GDM1 (cell line): Measurements from ENCODE around the gene THRB.

Experiments
- DNase-seq: peaks from one replicate; lab custom pipeline; 2025; lab: John Stamatoyannopoulos, UW

Gene THRB

GRCh38 chr3:24264011-24264410 lies 230.6 kb downstream of the THRB start:
- DNase-seq = no peak

- no peak for DNase-seq
Observed at GRCh38 chr3:24263069-24263668, 231.5 kb downstream of the THRB start.

- no peak for DNase-seq
Observed at GRCh38 chr3:24261521-24261920, 233.1 kb downstream of the THRB start.

- no peak for DNase-seq
Observed at GRCh38 chr3:24259901-24260512, 234.6 kb downstream of the THRB start.

DNA sequence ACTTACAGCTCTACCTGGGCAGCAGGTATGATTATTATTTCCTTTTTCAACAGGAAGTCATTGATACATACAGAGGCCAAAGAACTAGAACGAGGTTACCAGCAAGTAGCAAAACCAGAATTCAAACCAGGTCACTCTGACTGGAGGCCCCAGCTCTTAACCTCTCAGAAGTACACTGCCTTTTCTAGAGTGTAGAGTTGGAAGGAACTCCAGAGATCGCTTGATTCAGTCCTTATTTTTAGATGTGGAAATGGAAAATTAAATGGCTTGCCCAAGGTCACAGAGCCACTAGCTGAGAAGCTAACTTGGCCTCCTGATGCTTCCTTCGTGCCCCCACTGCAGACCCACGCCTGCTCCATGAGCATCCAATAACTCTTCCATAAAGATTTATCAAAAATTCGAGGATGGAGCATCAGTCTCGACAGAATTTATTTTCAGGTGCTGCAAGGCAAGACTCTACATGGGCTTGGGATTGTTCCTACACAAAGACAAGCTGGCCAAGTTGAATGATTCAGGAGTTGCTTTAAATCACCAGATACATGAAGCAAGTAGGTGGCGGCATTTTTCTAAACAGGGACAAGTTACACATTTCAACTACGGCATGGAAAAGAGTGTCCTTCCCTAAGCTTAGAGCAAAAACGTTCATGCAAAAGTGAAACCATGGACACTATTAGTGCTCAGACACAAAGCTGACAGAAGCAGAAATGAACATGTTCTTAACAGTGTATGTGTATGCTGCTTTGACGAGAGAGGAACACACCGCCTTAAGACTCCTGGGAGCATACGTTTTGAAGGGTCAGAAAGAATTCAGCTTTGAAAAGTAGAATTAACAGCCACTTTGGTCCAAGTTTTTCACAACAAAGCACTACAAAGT lies 235.7 kb downstream of the THRB start:
- DNase-seq = no peak

- no peak for DNase-seq
Observed at GRCh38 chr3:24258260-24258659, 236.4 kb downstream of the THRB start.

DNA sequence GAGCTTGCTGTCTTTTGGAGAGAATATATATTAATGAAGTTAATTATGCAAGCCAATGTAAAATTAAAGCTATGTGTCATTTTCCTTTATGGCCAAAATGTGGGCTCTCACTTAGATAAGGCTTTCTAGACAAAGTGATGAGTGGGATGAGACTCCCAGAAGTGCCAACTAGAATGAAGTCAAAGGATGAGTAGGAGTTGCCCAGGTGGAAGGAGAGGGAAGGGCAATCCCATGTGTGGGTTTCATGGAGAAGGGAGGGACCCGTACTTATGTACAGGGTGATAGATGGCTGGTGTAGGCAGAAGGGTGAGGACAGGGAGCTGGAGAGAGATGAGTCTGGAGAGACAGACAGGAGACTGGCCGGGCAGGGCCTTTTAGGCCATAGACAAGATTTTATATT lies 239.2 kb downstream of the THRB start:
- no peak for DNase-seq

- no peak for DNase-seq
Observed at GRCh38 chr3:24254649-24255048, 240.0 kb downstream of the THRB start.

DNA sequence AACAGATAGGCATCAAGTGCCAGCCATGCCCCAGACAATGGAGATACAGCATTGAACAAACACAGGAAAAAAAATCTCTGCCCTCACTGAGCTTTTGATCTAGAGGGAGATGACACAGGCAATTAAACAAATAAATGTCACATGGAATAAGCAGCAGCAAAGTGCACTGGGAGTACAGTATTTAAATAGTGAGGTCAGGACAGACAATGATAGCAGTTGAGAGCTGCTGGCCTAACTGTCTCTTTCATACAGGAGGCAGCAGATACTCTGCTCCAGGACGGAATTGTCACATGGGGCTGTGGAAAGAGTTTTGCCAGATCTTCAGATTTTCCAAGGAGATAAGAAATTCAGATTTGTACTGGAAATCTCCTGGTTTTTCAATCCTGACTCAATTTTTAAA lies 241.3 kb downstream of the THRB start:
- no peak for DNase-seq

DNA sequence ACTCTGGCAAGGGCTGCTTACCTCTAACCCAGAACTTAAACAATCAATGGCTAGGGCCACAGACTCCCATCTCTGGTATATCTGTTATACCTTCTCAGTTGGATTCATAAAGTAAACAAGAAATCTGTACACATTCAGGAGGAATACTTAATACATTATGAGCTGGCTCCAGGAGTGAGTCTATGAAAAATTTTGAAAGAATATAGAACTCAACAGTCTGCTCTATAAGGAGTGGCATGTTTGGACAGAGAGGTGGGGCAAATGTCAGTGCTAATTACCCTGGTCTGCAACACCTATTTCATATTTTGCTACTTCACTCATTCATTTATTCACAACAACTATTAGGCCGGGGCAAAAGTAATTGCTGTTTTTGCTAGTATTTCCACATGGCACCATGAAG lies 245.1 kb downstream of the THRB start:
- DNase-seq = no peak

- no peak for DNase-seq
Observed at GRCh38 chr3:24245056-24245455, 249.6 kb downstream of the THRB start.

DNA sequence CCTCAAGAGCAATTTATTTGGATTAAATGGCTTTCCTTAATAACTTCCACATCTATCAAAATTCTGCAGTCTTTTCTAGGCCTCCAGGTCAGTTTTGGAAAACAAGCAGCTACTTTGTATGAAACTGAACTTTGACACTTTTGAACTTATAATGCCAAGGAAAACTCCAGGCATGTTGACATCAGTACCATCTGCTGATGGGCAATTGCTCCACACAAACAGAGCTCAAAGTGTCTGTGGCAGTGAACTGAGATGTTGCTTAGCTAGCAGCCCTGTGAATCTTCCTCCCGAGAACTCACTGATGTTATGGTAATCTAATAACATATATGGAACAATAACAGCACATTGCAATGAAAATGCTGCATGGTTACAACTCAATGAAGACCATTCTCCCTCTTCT lies 250.2 kb downstream of the THRB start:
- no peak for DNase-seq

- no peak for DNase-seq
Observed at GRCh38 chr3:24242012-24242698, 252.5 kb downstream of the THRB start.

- no peak for DNase-seq
Observed at GRCh38 chr3:24240306-24240705, 254.3 kb downstream of the THRB start.

GRCh38 chr3:24237971-24238706 lies 256.5 kb downstream of the THRB start:
- DNase-seq = peak; percentile 44

GRCh38 chr3:24235121-24235520 lies 259.5 kb downstream of the THRB start:
- DNase-seq = no peak

GRCh38 chr3:24232784-24233183 lies 261.9 kb downstream of the THRB start:
- no peak for DNase-seq

- no peak for DNase-seq
Observed at GRCh38 chr3:24229468-24230221, 265.0 kb downstream of the THRB start.

DNA sequence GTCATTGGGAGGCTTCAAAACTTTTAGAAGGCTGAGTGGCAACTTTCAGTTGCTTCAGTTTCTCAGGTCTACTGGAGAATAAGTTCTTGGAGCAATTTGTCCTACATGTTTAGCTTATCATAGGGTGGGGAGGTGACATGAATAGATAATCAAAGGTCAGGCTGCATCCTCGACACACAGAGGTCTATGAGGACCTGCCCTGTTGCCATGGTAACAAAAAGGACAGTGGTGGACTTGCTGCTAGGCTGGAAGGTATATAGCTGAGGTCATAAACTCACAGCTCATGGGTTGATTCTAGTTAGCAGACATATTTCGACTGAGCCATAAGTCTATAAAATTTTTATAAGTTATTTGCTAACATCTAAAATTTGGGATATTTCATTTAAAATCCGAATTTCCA lies 267.0 kb downstream of the THRB start:
- no peak for DNase-seq

GRCh38 chr3:24226397-24226796 lies 268.3 kb downstream of the THRB start:
- no peak for DNase-seq

GRCh38 chr3:24225385-24225950 lies 269.2 kb downstream of the THRB start:
- DNase-seq = no peak
